IPS-15b (cell line): ENCODE data around the gene THADA.

Experiments used
- H3K27me3 ChIP-seq: one replicate; pipeline ENCODE4 v1.6.1; 2013; ENCODE audit warnings: low read length; ENCODE audit not compliant: control insufficient read depth, insufficient read depth
- H3K36me3 ChIP-seq: one replicate; pipeline ENCODE4 v1.6.1; 2013; ENCODE audit warnings: low read length; ENCODE audit not compliant: control insufficient read depth, insufficient read depth
- H3K4me1 ChIP-seq: one replicate; pipeline ENCODE4 v1.6.1; 2013; ENCODE audit warnings: mild to moderate bottlenecking, low read length; ENCODE audit not compliant: control insufficient read depth, insufficient read depth
- H3K4me3 ChIP-seq: one replicate; pipeline ENCODE4 v1.5.1; 2013; ENCODE audit warnings: low read depth, low read length
- H3K9ac ChIP-seq: one replicate; pipeline ENCODE4 v1.6.1; 2013; ENCODE audit warnings: low read depth, mild to moderate bottlenecking, low read length
- H3K9me3 ChIP-seq: one replicate; pipeline ENCODE4 v1.6.1; 2013; ENCODE audit warnings: mild to moderate bottlenecking, low read length; ENCODE audit not compliant: control insufficient read depth, insufficient read depth

The THADA gene

DNA sequence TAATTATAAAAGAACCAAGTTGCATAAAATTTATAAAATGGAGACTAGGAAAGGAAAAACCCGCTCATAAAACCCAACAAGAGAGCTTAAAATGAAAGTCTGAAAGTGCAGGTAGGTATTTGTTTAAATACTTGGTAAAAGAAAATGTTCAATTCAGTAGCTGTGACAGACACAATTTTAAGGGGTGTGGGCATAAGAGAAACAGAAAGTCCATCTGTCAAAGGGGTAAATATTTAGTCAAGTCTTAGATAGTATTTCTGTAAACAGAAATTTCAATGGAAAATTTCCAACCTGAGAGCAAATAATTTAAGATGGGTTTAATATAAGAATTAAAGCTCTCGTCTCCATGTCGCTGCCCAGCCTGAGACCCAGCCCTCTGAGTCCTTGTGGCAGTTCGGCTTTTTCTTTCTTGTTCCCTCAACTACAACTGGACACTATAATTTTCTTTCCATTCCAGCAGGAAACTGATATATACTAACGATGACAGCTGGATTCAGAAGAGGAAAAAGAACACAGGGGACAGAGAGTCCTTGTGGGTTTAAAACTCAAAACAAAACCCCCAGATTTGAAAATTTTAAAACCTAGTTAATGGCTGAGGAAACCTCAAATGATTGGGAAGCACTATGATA lies 281.4 kb downstream of the THADA start:
- H3K9ac ChIP-seq = no peak overlapping the region
- H3K4me3 ChIP-seq = no peak overlapping the region
- no peaks in the 10 kb centered on the region for H3K9me3 ChIP-seq
- no peaks in the 10 kb centered on the region for H3K27me3 ChIP-seq
- H3K4me1 ChIP-seq = no peaks in the 10 kb centered on the region
- no peaks in the 10 kb centered on the region for H3K36me3 ChIP-seq

DNA sequence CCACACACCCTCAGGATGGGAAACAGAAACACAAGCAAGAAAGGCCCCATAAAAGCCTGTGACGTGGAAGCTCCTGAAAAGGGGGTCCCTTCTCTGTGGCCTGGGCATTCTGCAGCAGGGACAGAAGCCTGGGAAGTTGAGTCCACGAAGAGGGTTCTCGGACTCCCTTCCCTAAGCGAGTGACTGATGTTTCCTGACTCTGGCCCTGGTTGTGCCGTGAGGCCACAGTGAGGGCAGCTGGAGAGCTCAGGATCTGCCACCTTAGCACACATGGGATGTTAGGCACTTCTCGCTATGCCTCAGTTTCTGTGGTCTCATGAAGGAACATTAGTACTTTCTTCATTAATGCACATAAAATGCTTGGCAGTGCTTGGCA lies 282.2 kb downstream of the THADA start:
- H3K9me3 ChIP-seq = no peaks in the 10 kb centered on the region
- H3K36me3 ChIP-seq = no peaks in the 10 kb centered on the region
- no peaks in the 10 kb centered on the region for H3K27me3 ChIP-seq
- H3K4me3 ChIP-seq = no peak overlapping the region
- no peak overlapping the region for H3K9ac ChIP-seq
- no peaks in the 10 kb centered on the region for H3K4me1 ChIP-seq

GRCh38 chr2:43312755-43313641 lies 282.8 kb downstream of the THADA start:
- Histone ChIP-seq H3K36me3 (no peaks in the 10 kb centered on the region), H3K9ac (no peak overlapping the region), H3K9me3 (no peaks in the 10 kb centered on the region), H3K4me3 (no peak overlapping the region), H3K4me1 (no peaks in the 10 kb centered on the region), H3K27me3 (no peaks in the 10 kb centered on the region)

DNA sequence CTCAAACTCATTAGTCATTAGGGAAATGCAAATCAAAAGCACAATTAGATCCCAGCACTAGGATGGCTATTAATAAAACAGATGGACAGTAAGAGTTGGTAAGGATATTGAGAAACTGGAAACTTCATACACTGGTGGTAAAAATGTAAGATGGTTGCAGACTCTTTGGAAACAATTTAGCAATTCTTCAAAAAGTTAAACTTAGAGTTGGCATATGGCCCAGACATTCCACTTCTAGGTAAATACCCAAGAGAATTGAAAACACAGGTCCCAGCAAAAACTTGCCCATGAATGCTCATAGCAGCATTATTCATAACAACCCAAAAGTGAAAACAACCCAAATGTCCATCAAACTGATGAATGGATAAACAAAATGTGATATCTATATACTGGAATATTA lies 284.6 kb downstream of the THADA start:
- Histone ChIP-seq H3K36me3 (no peaks in the 10 kb centered on the region), H3K9ac (no peak overlapping the region), H3K4me1 (no peaks in the 10 kb centered on the region), H3K4me3 (no peak overlapping the region), H3K27me3 (no peaks in the 10 kb centered on the region), H3K9me3 (no peaks in the 10 kb centered on the region)

GRCh38 chr2:43309935-43310334 lies 285.9 kb downstream of the THADA start:
- Histone ChIP-seq H3K36me3 (no peaks in the 10 kb centered on the region), H3K4me1 (no peaks in the 10 kb centered on the region), H3K4me3 (no peak overlapping the region)

GRCh38 chr2:43307973-43308372 lies 287.9 kb downstream of the THADA start:
- H3K9me3 ChIP-seq = no peaks in the 10 kb centered on the region
- H3K36me3 ChIP-seq = no peaks in the 10 kb centered on the region
- no peak overlapping the region for H3K4me3 ChIP-seq
- H3K27me3 ChIP-seq = no peaks in the 10 kb centered on the region
- H3K4me1 ChIP-seq = no peaks in the 10 kb centered on the region
- H3K9ac ChIP-seq = no peak overlapping the region

More at GRCh38 chr2:43309935-43310334, 285.9 kb downstream of the THADA start:
- Histone ChIP-seq H3K27me3 (no peaks in the 10 kb centered on the region), H3K9ac (no peak overlapping the region), H3K9me3 (no peaks in the 10 kb centered on the region)

GRCh38 chr2:43307046-43307445 lies 288.8 kb downstream of the THADA start:
- H3K4me1 ChIP-seq = no peaks in the 10 kb centered on the region
- H3K36me3 ChIP-seq = no peaks in the 10 kb centered on the region
- no peak overlapping the region for H3K4me3 ChIP-seq
- H3K27me3 ChIP-seq = no peaks in the 10 kb centered on the region
- no peaks in the 10 kb centered on the region for H3K9me3 ChIP-seq
- H3K9ac ChIP-seq = no peak overlapping the region

DNA sequence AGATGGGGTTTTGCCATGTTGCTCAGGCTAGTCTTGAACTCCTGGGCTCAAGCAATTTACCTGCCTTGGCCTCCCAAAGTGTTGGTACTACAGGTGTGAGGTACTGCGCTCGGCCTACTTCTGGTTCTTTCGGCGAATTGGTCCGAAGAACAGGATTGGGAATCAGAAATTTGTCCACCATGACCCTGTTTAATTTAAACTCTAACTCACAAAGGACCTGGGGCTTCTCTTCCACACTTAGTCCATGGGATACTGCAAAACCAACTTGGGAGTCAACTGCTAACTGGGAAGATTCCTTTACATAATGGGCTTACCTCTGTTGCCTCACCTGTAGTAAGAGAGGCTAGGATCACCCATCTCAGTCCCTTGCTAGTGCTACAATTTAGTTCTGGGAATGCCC lies 289.6 kb downstream of the THADA start:
- Histone ChIP-seq H3K4me3 (no peak overlapping the region), H3K9me3 (no peaks in the 10 kb centered on the region), H3K4me1 (no peaks in the 10 kb centered on the region), H3K36me3 (no peaks in the 10 kb centered on the region), H3K9ac (no peak overlapping the region), H3K27me3 (no peaks in the 10 kb centered on the region)

DNA sequence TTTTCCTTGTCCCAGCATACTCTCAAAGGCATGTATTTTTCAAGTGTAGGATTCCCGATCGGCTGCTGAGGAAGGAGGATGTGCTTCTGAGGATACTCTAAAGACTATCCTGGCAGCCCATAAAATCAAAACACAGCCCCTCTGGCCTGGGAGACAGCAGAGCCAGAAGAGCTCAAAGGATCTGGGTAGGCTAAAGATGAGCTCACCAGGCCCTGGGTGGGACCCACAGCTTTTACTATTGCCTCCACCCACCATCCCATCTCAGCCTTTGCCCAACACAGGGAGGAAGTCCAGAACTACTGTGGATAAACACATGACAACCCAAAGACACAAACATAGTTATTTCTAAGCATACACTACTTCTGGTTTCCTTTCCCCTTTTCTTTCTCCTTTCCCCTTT lies 290.3 kb downstream of the THADA start:
- H3K4me3 ChIP-seq = no peak overlapping the region
- H3K27me3 ChIP-seq = no peaks in the 10 kb centered on the region
- no peak overlapping the region for H3K9ac ChIP-seq
- no peaks in the 10 kb centered on the region for H3K36me3 ChIP-seq
- H3K9me3 ChIP-seq = no peaks in the 10 kb centered on the region
- H3K4me1 ChIP-seq = no peaks in the 10 kb centered on the region

DNA sequence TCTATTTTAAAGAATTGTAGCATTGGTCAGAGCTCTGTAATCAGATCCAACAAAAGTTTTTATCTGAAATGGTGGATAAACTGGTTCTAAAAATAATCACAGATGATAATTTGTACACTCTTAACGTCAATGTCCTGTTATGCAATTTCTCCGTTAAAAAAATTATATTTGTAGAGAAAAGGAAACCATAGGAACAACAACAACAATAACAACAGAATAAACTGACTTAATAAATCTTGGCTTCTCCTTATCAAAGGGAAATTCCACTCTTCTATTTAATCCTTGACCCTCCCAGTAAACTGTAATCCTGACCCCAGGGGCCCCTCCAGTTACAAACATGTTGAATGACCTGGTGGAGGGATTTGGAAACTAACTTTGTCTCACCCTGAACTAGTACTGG lies 290.8 kb downstream of the THADA start:
- Histone ChIP-seq H3K27me3 (no peaks in the 10 kb centered on the region), H3K9ac (no peak overlapping the region), H3K4me1 (no peaks in the 10 kb centered on the region)

DNA sequence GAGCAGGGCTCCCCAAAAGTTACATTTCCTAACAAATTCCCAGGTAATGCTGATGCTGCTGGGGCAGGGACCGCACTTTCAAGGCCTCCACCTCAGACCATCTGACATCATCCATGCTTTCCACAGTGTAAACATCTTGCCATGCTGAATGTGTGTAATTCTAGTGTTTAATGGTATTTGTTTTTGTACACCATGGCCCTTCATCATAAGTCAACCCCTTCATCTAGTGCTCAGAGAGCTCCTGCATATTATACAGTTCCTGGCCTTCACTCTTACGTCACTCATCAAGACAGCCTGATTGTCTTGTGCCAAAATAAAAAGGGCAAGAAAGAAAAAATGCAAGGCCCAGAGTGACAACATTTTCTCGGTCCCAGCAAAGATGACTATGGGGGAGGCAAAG lies 291.9 kb downstream of the THADA start:
- no peak overlapping the region for H3K4me3 ChIP-seq
- no peak overlapping the region for H3K9ac ChIP-seq
- H3K36me3 ChIP-seq = no peaks in the 10 kb centered on the region
- no peaks in the 10 kb centered on the region for H3K9me3 ChIP-seq
- no peaks in the 10 kb centered on the region for H3K4me1 ChIP-seq
- H3K27me3 ChIP-seq = no peaks in the 10 kb centered on the region

More for the DNA sequence above, 290.8 kb downstream of the THADA start:
- Histone ChIP-seq H3K36me3 (no peaks in the 10 kb centered on the region), H3K4me3 (no peak overlapping the region), H3K9me3 (no peaks in the 10 kb centered on the region)

DNA sequence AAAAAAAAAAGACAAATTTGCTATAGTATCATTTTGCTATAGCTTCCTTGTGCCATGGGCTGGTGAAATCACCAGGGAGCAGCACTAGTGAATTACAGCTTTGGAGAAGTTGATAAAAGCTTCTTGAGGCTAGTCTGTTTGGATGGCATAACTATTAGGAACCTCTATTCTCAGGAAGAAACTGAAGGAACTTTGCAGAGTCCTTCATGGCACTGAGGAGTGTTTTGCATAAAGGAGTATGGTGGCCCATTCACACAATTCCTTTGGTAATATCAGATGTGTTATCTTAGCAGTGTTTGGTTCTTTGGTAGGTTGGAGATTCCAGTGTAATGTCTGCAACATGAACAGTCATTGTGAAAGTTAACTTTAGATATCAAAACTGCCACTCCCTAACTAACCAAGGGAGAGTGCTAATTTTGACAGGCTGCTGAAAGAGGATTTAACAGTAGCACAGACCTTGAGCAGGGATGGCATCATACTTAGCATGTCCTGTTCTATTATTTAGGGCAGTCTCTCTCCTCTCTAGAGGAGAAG lies 292.8 kb downstream of the THADA start:
- H3K9me3 ChIP-seq = no peaks in the 10 kb centered on the region
- no peaks in the 10 kb centered on the region for H3K27me3 ChIP-seq
- no peak overlapping the region for H3K4me3 ChIP-seq
- no peak overlapping the region for H3K9ac ChIP-seq
- no peaks in the 10 kb centered on the region for H3K4me1 ChIP-seq
- no peaks in the 10 kb centered on the region for H3K36me3 ChIP-seq
